SJCRH30 (cell line): Measurements from ENCODE around the gene CST3. TPM values are rescaled to one million over a fixed set of nuclear protein-coding genes. Genes with fewer than 3 reads are reported as not detected.

Source experiments
- DNase-seq, 2 experiments: peaks; one replicate each; pipeline ENCODE4 v3.0.0-alpha.2; 2015 to 2020
- H3K27ac ChIP-seq: fragments of 250-450 bp; sonication (Bioruptor Pico); 2 replicates; pipeline ENCODE4 v1.5.1; 2020; ENCODE audit warnings: mild to moderate bottlenecking, moderate library complexity
- H3K27me3 ChIP-seq: fragments of 250-450 bp; sonication (Bioruptor Pico); 2 replicates; pipeline ENCODE4 v1.5.1; 2020; ENCODE audit warnings: mild to moderate bottlenecking, moderate library complexity
- H3K36me3 ChIP-seq: fragments of 250-450 bp; sonication (Bioruptor Pico); 2 replicates; pipeline ENCODE4 v1.5.1; 2020; ENCODE audit warnings: mild to moderate bottlenecking, moderate library complexity
- H3K4me1 ChIP-seq: fragments of 250-450 bp; sonication (Bioruptor Pico); 2 replicates; pipeline ENCODE4 v1.5.1; 2020; ENCODE audit warnings: mild to moderate bottlenecking, moderate library complexity
- H3K4me3 ChIP-seq: fragments of 250-450 bp; sonication (Bioruptor Pico); 2 replicates; pipeline ENCODE4 v1.5.1; 2020; ENCODE audit warnings: mild to moderate bottlenecking, moderate library complexity
- H3K9me3 ChIP-seq: fragments of 250-450 bp; sonication (Bioruptor Pico); replicated peaks from 2 replicates; pipeline ENCODE4 v1.5.1; 2020; ENCODE audit warnings: mild to moderate bottlenecking, moderate library complexity
- total RNA-seq: library from RNA; depleted of rRNA; stranded (reverse); fragments of >200 nt; shearing (Covaris generic); gene quantifications from 2 replicates; pipeline ENCODE4 v1.2.3, GENCODE V29; 2014; rRNA removed

The CST3 gene
- total RNA-seq, 1 experiment from 2014 or later = 67.6 TPM

DNA sequence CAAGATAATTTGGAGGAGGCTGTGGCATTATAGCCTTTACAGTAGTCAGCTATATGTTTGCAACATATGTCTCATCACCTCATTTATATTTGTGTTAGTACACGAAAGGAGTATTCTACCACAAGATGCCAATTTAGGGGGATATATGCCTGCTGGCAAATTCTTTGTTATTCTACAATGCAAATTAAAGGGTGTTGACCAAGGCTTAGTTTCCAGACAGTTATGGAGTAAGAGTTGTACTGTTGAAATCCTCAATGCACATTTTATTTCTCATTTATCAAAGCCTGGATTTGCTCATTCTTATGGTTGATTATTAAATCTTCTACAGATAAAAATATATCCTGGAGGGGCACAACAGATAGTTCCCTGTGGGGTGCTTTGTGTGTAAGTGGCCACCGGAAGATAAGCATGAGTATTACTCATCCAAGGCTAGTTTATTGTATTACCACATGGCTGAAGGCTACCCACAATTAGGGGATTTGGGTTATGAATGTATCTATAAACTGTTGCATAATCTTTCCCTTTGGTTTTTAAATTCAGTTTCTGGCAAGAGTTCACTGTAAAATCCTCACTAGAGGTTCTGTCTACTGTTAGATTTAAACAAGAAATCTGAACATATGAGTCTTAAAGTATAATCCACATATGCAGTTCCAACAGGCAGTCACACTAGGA lies 41.0 kb downstream of the CST3 start:
- Histone ChIP-seq H3K27me3 (no peaks in the 10 kb centered on the region), H3K4me3 (no peak overlapping the region), H3K4me1 (no peaks in the 10 kb centered on the region), H3K9me3 (no peaks in the 10 kb centered on the region), H3K36me3 (no peaks in the 10 kb centered on the region), H3K27ac (no peak overlapping the region)
- DNase-seq = no peak

DNA sequence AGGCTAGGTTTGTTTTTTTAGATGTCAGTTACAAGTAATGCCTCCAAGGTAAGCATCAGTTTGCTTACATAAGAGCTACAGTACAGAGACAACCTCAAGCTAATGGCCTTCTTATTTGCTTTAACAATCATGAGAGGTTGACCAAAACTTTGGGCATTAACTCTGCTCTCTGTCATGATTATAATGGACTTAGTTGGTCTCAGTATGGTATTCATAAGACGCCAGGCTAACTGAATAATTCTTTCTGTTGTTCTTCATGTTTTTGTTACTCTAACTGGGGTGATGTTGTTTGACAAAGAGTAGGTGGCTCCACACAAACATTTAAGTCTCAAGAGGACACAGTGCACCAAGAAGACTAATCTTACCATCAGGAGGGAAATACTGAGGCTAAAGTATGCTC lies 41.8 kb downstream of the CST3 start:
- H3K36me3 ChIP-seq = no peaks in the 10 kb centered on the region
- no peak overlapping the region for H3K4me3 ChIP-seq
- no peak for DNase-seq
- H3K4me1 ChIP-seq = no peaks in the 10 kb centered on the region
- H3K27ac ChIP-seq = no peak overlapping the region
- H3K9me3 ChIP-seq = no peaks in the 10 kb centered on the region
- H3K27me3 ChIP-seq = no peaks in the 10 kb centered on the region

DNA sequence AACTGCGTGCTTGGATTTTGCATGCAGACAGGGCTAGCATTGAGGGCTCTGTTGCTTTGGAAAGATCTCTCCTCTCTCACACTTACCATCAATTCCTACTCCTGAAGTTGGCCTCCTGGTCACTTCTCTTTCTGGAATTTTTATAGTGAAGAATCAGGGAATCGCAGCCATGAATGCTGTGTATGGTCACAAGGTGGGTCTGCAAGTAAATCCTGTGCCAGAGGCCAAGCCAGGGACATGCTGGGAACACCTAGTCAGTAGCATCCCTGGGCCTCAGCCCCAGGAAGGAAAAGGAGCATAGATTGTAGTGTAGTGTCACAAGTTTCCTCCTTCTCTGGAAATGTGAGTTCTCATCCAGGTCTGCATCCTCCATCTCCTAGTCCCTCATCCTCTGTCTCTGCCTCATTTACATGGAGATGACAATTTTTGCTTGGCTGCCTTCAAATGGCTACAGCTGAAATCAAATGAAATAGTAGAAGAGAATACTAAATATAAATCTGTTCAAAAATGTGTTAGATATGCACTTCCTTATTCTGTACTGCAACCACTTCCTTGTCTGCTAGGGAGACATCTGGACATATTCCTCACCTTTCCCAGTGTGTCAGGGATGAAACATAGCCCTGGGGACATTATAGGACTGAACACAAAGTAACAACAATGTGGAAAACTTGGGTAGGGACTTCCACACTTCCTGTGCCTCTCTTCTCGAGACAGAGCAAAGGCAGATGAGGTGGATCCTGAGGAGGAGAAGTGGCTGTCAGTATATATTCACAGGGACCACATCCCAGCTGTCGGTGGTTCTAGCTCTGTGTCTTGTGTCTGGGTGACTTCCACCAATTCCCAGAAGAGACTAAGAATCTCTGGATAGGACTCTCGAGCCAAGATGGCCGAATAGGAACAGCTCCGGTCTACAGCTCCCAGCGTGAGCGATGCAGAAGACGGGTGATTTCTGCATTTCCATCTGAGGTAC lies 49.0 kb downstream of the CST3 start:
- Histone ChIP-seq H3K9me3 (no peaks in the 10 kb centered on the region), H3K4me1 (no peaks in the 10 kb centered on the region), H3K27me3 (peaks cover 4% of the 10 kb centered on the region; the same call in 1 of the 2 replicates), H3K27ac (no peak overlapping the region), H3K36me3 (no peaks in the 10 kb centered on the region), H3K4me3 (no peak overlapping the region)
- no peak for DNase-seq

DNA sequence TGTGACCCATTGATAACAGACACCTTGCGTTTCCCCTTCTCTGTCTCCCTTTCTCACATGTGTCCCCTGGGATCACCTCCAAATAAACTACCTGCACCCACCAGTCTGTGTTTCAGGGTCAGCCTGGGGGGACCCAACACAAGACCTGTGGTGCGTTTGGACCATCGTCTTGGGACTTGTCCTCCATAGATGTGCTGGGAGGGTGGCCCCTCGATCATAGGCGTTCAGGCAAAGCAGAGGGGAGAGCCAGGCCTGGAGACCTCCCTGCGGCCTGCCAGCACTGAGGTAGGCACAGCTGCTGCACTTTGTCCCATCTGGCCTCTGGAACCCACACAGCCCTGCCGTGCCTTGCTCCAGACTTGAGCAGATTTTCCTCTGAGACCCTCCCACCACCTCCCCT lies 50.1 kb downstream of the CST3 start:
- Histone ChIP-seq H3K4me1 (no peaks in the 10 kb centered on the region), H3K36me3 (no peaks in the 10 kb centered on the region), H3K4me3 (no peak overlapping the region), H3K9me3 (no peaks in the 10 kb centered on the region), H3K27me3 (peaks cover 4% of the 10 kb centered on the region; the same call in 1 of the 2 replicates), H3K27ac (no peak overlapping the region)
- no peak for DNase-seq

- H3K27ac ChIP-seq = no peak overlapping the region
- no peaks in the 10 kb centered on the region for H3K36me3 ChIP-seq
- H3K27me3 ChIP-seq = peaks cover 4% of the 10 kb centered on the region; the same call in 1 of the 2 replicates
- no peaks in the 10 kb centered on the region for H3K4me1 ChIP-seq
- no peak for DNase-seq
- no peak overlapping the region for H3K4me3 ChIP-seq
- no peaks in the 10 kb centered on the region for H3K9me3 ChIP-seq
Observed at GRCh38 chr20:23586735-23587525, 50.8 kb downstream of the CST3 start.

- Histone ChIP-seq H3K4me1 (no peaks in the 10 kb centered on the region), H3K27ac (no peak overlapping the region), H3K9me3 (no peaks in the 10 kb centered on the region), H3K27me3 (peaks cover 4% of the 10 kb centered on the region; the same call in 1 of the 2 replicates), H3K36me3 (no peaks in the 10 kb centered on the region), H3K4me3 (no peak overlapping the region)
- DNase-seq = no peak
Observed at GRCh38 chr20:23585808-23586734, 51.7 kb downstream of the CST3 start.

- no peaks in the 10 kb centered on the region for H3K4me1 ChIP-seq
- H3K27ac ChIP-seq = no peak overlapping the region
- H3K9me3 ChIP-seq = no peaks in the 10 kb centered on the region
- no peak overlapping the region for H3K4me3 ChIP-seq
- H3K36me3 ChIP-seq = no peaks in the 10 kb centered on the region
- H3K27me3 ChIP-seq = peaks cover 4% of the 10 kb centered on the region; the same call in 1 of the 2 replicates
- DNase-seq = no peak
Observed at GRCh38 chr20:23585449-23585807, 52.3 kb downstream of the CST3 start.

GRCh38 chr20:23584434-23585199 lies 53.1 kb downstream of the CST3 start:
- no peak for DNase-seq
- Histone ChIP-seq H3K36me3 (no peaks in the 10 kb centered on the region), H3K9me3 (no peaks in the 10 kb centered on the region), H3K4me3 (no peak overlapping the region), H3K27ac (no peak overlapping the region), H3K27me3 (peaks cover 4% of the 10 kb centered on the region; the same call in 1 of the 2 replicates), H3K4me1 (no peaks in the 10 kb centered on the region)

Other genes starting within 250 kb of the CST3 start
- gene NAPB, start 216.5 kb downstream of the CST3 start, total RNA-seq = 7.1 and 11.3 TPM in 2 replicates
- gene CSTL1, start 198.3 kb downstream of the CST3 start, total RNA-seq = not detected in 2 replicates
- not detected in 2 replicates for gene CST11, start 185.1 kb downstream of the CST3 start, total RNA-seq
- gene CST8, start 146.8 kb downstream of the CST3 start, total RNA-seq = not detected in 2 replicates
- not detected in 2 replicates for gene CST9L, start 69.5 kb downstream of the CST3 start, total RNA-seq
- not detected in 2 replicates for gene CST9, start 32.0 kb downstream of the CST3 start, total RNA-seq
- not detected in 2 replicates for gene CST4, start 51.1 kb upstream of the CST3 start, total RNA-seq
- gene CST1, start 113.0 kb upstream of the CST3 start, total RNA-seq = not detected in 2 replicates
- not detected in 2 replicates for gene CST2, start 188.8 kb upstream of the CST3 start, total RNA-seq
- not detected in 2 replicates for gene CST5, start 241.8 kb upstream of the CST3 start, total RNA-seq